GM11168 (cell line): ENCODE data around the gene TNFAIP8L3.

Experiments
- in situ Hi-C: fragments of 300-500 bp; cut with MboI; formaldehyde crosslinking; loops from one replicate; pipeline ENCODE4 v1.12.0; 2022; ENCODE audit warnings: low sequenced_read_pairs; ENCODE audit not compliant: unreplicated experiment

Gene TNFAIP8L3

GRCh38 chr15:51016615-51017014 lies 78.1 kb downstream of the TNFAIP8L3 start:
- in situ Hi-C loops: no loop called here

GRCh38 chr15:51011212-51011611 lies 83.5 kb downstream of the TNFAIP8L3 start:
- in situ Hi-C loops: no loop called here

GRCh38 chr15:51007131-51007666 lies 87.5 kb downstream of the TNFAIP8L3 start:
- in situ Hi-C loops: no loop called here
